Germinal center (tissue), 1 donor: ENCODE results near the gene USP32.
"Not testable (repeated sequence)": the region's sequence is repeated elsewhere in the genome, so short reads cannot be mapped to it uniquely, and the experiment has no call there.

Experiments used
- DNase-seq: peaks from one replicate; pipeline ENCODE4 v3.0.0; 2012; ENCODE audit warnings: mixed read lengths, low spot score

Gene USP32

GRCh38 chr17:60333628-60334031 lies 58.3 kb downstream of the USP32 start:
- DNase-seq, result no peak

GRCh38 chr17:60333072-60333471 lies 58.9 kb downstream of the USP32 start:
- DNase-seq, result not testable (repeated sequence)

GRCh38 chr17:60332574-60332973 lies 59.4 kb downstream of the USP32 start:
- DNase-seq, result no peak

GRCh38 chr17:60330731-60331130 lies 61.2 kb downstream of the USP32 start:
- no peak for DNase-seq

- DNase-seq, result no peak
These were observed 63.3 kb downstream of the USP32 start for GRCh38 chr17:60328679-60329078.

- DNase-seq, result no peak
These were observed 64.0 kb downstream of the USP32 start for GRCh38 chr17:60327901-60328273.

GRCh38 chr17:60327134-60327900 lies 64.6 kb downstream of the USP32 start:
- DNase-seq, result no peak

- no peak for DNase-seq
These were observed 65.2 kb downstream of the USP32 start for GRCh38 chr17:60326702-60327101.

GRCh38 chr17:60325730-60326524 lies 66.0 kb downstream of the USP32 start:
- DNase-seq, result no peak

GRCh38 chr17:60323754-60324153 lies 68.2 kb downstream of the USP32 start:
- no peak for DNase-seq

GRCh38 chr17:60322056-60322387 lies 69.9 kb downstream of the USP32 start:
- DNase-seq, result no peak

GRCh38 chr17:60321336-60322055 lies 70.4 kb downstream of the USP32 start:
- no peak for DNase-seq

- DNase-seq, result no peak
These were observed 73.1 kb downstream of the USP32 start for GRCh38 chr17:60318830-60319229.

GRCh38 chr17:60318326-60318725 lies 73.6 kb downstream of the USP32 start:
- DNase-seq, result no peak

GRCh38 chr17:60315650-60316049 lies 76.3 kb downstream of the USP32 start:
- no peak for DNase-seq

- DNase-seq, result not testable (repeated sequence)
These were observed 77.0 kb downstream of the USP32 start for GRCh38 chr17:60314900-60315299.

GRCh38 chr17:60314423-60314822 lies 77.5 kb downstream of the USP32 start:
- no peak for DNase-seq

GRCh38 chr17:60311936-60312335 lies 80.0 kb downstream of the USP32 start:
- DNase-seq, result no peak

- DNase-seq, result no peak
These were observed 80.7 kb downstream of the USP32 start for GRCh38 chr17:60311186-60311585.

- peak; percentile 5 for DNase-seq
These were observed 86.8 kb downstream of the USP32 start for GRCh38 chr17:60305141-60305540.

- no peak for DNase-seq
These were observed 87.4 kb downstream of the USP32 start for GRCh38 chr17:60304502-60304901.

- no peak for DNase-seq
These were observed 88.4 kb downstream of the USP32 start for GRCh38 chr17:60303406-60304099.
